ENCODE data around the gene POLDIP3. TPM values are rescaled to one million over a fixed set of nuclear protein-coding genes. Genes with fewer than 3 reads are reported as not detected.

POLDIP3 gene
- 68.9 TPM for polyA plus RNA-seq (2013, experiment 1 of 2)
- 57.8 TPM for polyA plus RNA-seq (2013, experiment 2 of 2)

GRCh38 chr22:42614312-42615091 lies at the start of gene POLDIP3:
Gene POLDIP3, minus strand, starts transcription at chr22:42614883. Its CDS starts 26 bp downstream, at chr22:42614857.
- Histone ChIP-seq H3K36me3 (ENCODE audit: control insufficient read depth, insufficient read depth, low read length) (peaks cover 37% of the 10 kb centered on the region), H3K4me1 (ENCODE audit: control insufficient read depth, insufficient read depth, low read length, poor library complexity, severe bottlenecking) (peaks cover 35% of the 10 kb centered on the region), H3K9me3 (ENCODE audit: control insufficient read depth, low read length) (no peaks in the 10 kb centered on the region), H3K27ac (ENCODE audit: low read depth, low read length, severe bottlenecking) (peak within 1 kb of the TSS; percentile 100), H3K4me3 (ENCODE audit: extremely low read depth, insufficient read depth, low read length, poor library complexity, severe bottlenecking) (peak within 1 kb of the TSS; percentile 84)
- WGBS, 2 experiments (ENCODE audit: insufficient coverage in 2 of 2), result 0% methylated on average over 67 to 73 of the region's 85 CpGs

- Histone ChIP-seq H3K27ac (ENCODE audit: low read depth, low read length, severe bottlenecking) (no peak overlapping the region), H3K36me3 (ENCODE audit: control insufficient read depth, insufficient read depth, low read length) (no peaks in the 10 kb centered on the region), H3K9me3 (ENCODE audit: control insufficient read depth, low read length) (no peaks in the 10 kb centered on the region), H3K4me3 (ENCODE audit: extremely low read depth, insufficient read depth, low read length, poor library complexity, severe bottlenecking) (peak overlapping the region; percentile 44), H3K4me1 (ENCODE audit: control insufficient read depth, insufficient read depth, low read length, poor library complexity, severe bottlenecking) (no peaks in the 10 kb centered on the region)
- WGBS, 2 experiments (ENCODE audit: insufficient coverage in 2 of 2), result 7 to 10% methylated on average over 43 to 55 of the region's 68 CpGs
Observed at GRCh38 chr22:42661985-42662831, 47.5 kb upstream of the POLDIP3 start.

- no peak overlapping the region for H3K27ac ChIP-seq (ENCODE audit: low read depth, low read length, severe bottlenecking)
- H3K36me3 ChIP-seq (ENCODE audit: control insufficient read depth, insufficient read depth, low read length), result no peaks in the 10 kb centered on the region
- WGBS, 2 experiments (ENCODE audit: insufficient coverage in 2 of 2), result 99 to 100% methylated on average over 5 to 6 of the region's 8 CpGs
- no peaks in the 10 kb centered on the region for H3K4me1 ChIP-seq (ENCODE audit: control insufficient read depth, insufficient read depth, low read length, poor library complexity, severe bottlenecking)
- no peaks in the 10 kb centered on the region for H3K9me3 ChIP-seq (ENCODE audit: control insufficient read depth, low read length)
- no peak overlapping the region for H3K4me3 ChIP-seq (ENCODE audit: extremely low read depth, insufficient read depth, low read length, poor library complexity, severe bottlenecking)
Observed at GRCh38 chr22:42656578-42656977, 41.9 kb upstream of the POLDIP3 start.

- 77 to 84% methylated on average over 6 to 7 of the region's 9 CpGs for WGBS, 2 experiments (ENCODE audit: insufficient coverage in 2 of 2)
- Histone ChIP-seq H3K27ac (ENCODE audit: low read depth, low read length, severe bottlenecking) (no peak overlapping the region), H3K36me3 (ENCODE audit: control insufficient read depth, insufficient read depth, low read length) (no peaks in the 10 kb centered on the region), H3K4me3 (ENCODE audit: extremely low read depth, insufficient read depth, low read length, poor library complexity, severe bottlenecking) (no peak overlapping the region), H3K4me1 (ENCODE audit: control insufficient read depth, insufficient read depth, low read length, poor library complexity, severe bottlenecking) (no peaks in the 10 kb centered on the region), H3K9me3 (ENCODE audit: control insufficient read depth, low read length) (no peaks in the 10 kb centered on the region)
Observed at GRCh38 chr22:42655693-42656092, 41.0 kb upstream of the POLDIP3 start.

GRCh38 chr22:42654436-42655073 lies 39.9 kb upstream of the POLDIP3 start:
- WGBS, 2 experiments (ENCODE audit: insufficient coverage in 2 of 2), result 95 to 96% methylated on average over 6 of the region's 7 CpGs
- Histone ChIP-seq H3K4me3 (ENCODE audit: extremely low read depth, insufficient read depth, low read length, poor library complexity, severe bottlenecking) (no peak overlapping the region), H3K4me1 (ENCODE audit: control insufficient read depth, insufficient read depth, low read length, poor library complexity, severe bottlenecking) (no peaks in the 10 kb centered on the region), H3K9me3 (ENCODE audit: control insufficient read depth, low read length) (no peaks in the 10 kb centered on the region), H3K27ac (ENCODE audit: low read depth, low read length, severe bottlenecking) (no peak overlapping the region), H3K36me3 (ENCODE audit: control insufficient read depth, insufficient read depth, low read length) (no peaks in the 10 kb centered on the region)

- Histone ChIP-seq H3K4me1 (ENCODE audit: control insufficient read depth, insufficient read depth, low read length, poor library complexity, severe bottlenecking) (no peaks in the 10 kb centered on the region), H3K9me3 (ENCODE audit: control insufficient read depth, low read length) (no peaks in the 10 kb centered on the region)
- 90 to 95% methylated on average over 2 to 3 of the region's 4 CpGs for WGBS, 2 experiments (ENCODE audit: insufficient coverage in 2 of 2)
Observed at GRCh38 chr22:42653999-42654398, 39.3 kb upstream of the POLDIP3 start.

GRCh38 chr22:42651134-42651533 lies 36.5 kb upstream of the POLDIP3 start:
- no peak overlapping the region for H3K27ac ChIP-seq (ENCODE audit: low read depth, low read length, severe bottlenecking)
- no peaks in the 10 kb centered on the region for H3K9me3 ChIP-seq (ENCODE audit: control insufficient read depth, low read length)
- WGBS, 2 experiments (ENCODE audit: insufficient coverage in 2 of 2), result 80 to 100% methylated on average over 3 to 5 of the region's 7 CpGs
- H3K4me1 ChIP-seq (ENCODE audit: control insufficient read depth, insufficient read depth, low read length, poor library complexity, severe bottlenecking), result peaks cover 20% of the 10 kb centered on the region
- H3K36me3 ChIP-seq (ENCODE audit: control insufficient read depth, insufficient read depth, low read length), result no peaks in the 10 kb centered on the region
- no peak overlapping the region for H3K4me3 ChIP-seq (ENCODE audit: extremely low read depth, insufficient read depth, low read length, poor library complexity, severe bottlenecking)

More at GRCh38 chr22:42653999-42654398, 39.3 kb upstream of the POLDIP3 start:
- no peak overlapping the region for H3K27ac ChIP-seq (ENCODE audit: low read depth, low read length, severe bottlenecking)
- no peak overlapping the region for H3K4me3 ChIP-seq (ENCODE audit: extremely low read depth, insufficient read depth, low read length, poor library complexity, severe bottlenecking)
- no peaks in the 10 kb centered on the region for H3K36me3 ChIP-seq (ENCODE audit: control insufficient read depth, insufficient read depth, low read length)

- peaks cover 36% of the 10 kb centered on the region for H3K4me1 ChIP-seq (ENCODE audit: control insufficient read depth, insufficient read depth, low read length, poor library complexity, severe bottlenecking)
- H3K36me3 ChIP-seq (ENCODE audit: control insufficient read depth, insufficient read depth, low read length), result no peaks in the 10 kb centered on the region
- peak within 1 kb of the TSS; percentile 85 for H3K27ac ChIP-seq (ENCODE audit: low read depth, low read length, severe bottlenecking)
- peak within 1 kb of the TSS; percentile 74 for H3K4me3 ChIP-seq (ENCODE audit: extremely low read depth, insufficient read depth, low read length, poor library complexity, severe bottlenecking)
- H3K9me3 ChIP-seq (ENCODE audit: control insufficient read depth, low read length), result no peaks in the 10 kb centered on the region
- WGBS, 2 experiments (ENCODE audit: insufficient coverage in 2 of 2), result 11 to 18% methylated on average over 32 to 44 of the region's 81 CpGs
Observed at GRCh38 chr22:42649246-42650099, 34.8 kb upstream of the POLDIP3 start, which contains the start of gene CYB5R3. Gene CYB5R3, minus strand, starts transcription at chr22:42649392. Its CDS starts 77 bp downstream, at chr22:42649315.

GRCh38 chr22:42648368-42649245 lies 33.9 kb upstream of the POLDIP3 start:
- WGBS, 2 experiments (ENCODE audit: insufficient coverage in 2 of 2), result 10 to 11% methylated on average over 27 to 32 of the region's 49 CpGs
- H3K4me3 ChIP-seq (ENCODE audit: extremely low read depth, insufficient read depth, low read length, poor library complexity, severe bottlenecking), result peak overlapping the region; percentile 74
- peak overlapping the region; percentile 41 for H3K27ac ChIP-seq (ENCODE audit: low read depth, low read length, severe bottlenecking)
- H3K4me1 ChIP-seq (ENCODE audit: control insufficient read depth, insufficient read depth, low read length, poor library complexity, severe bottlenecking), result peaks cover 43% of the 10 kb centered on the region
- H3K36me3 ChIP-seq (ENCODE audit: control insufficient read depth, insufficient read depth, low read length), result no peaks in the 10 kb centered on the region
- no peaks in the 10 kb centered on the region for H3K9me3 ChIP-seq (ENCODE audit: control insufficient read depth, low read length)
